Brain microvascular endothelial cell (primary cell): Measurements from ENCODE around the gene WDHD1.
"Not testable (repeated sequence)": the region's sequence is repeated elsewhere in the genome, so short reads cannot be mapped to it uniquely, and the experiment has no call there.

Experiments
- DNase-seq: peaks from one replicate; pipeline ENCODE4 v3.0.0-alpha.2; 2020
- H3K27ac ChIP-seq: fragments of 250-450 bp; sonication (Bioruptor Pico); 2 replicates; pipeline ENCODE4 v1.5.1; 2020; ENCODE audit warnings: mild to moderate bottlenecking, moderate library complexity
- H3K27me3 ChIP-seq: fragments of 250-450 bp; sonication (Bioruptor Pico); replicated peaks from 2 replicates; pipeline ENCODE4 v1.5.1; 2020; ENCODE audit warnings: mild to moderate bottlenecking
- H3K36me3 ChIP-seq: fragments of 250-450 bp; sonication (Bioruptor Pico); replicated peaks from 2 replicates; pipeline ENCODE4 v1.5.1; 2020; ENCODE audit warnings: mild to moderate bottlenecking
- H3K4me3 ChIP-seq: 2 replicates; pipeline ENCODE4 v1.5.1; 2011; ENCODE audit warnings: low read depth, mild to moderate bottlenecking, control low read depth, low read length, moderate library complexity
- CTCF ChIP-seq: IDR thresholded peaks from 2 replicates; pipeline ENCODE4 v1.5.1; 2011; ENCODE audit warnings: low read depth, mild to moderate bottlenecking, moderate library complexity, low read length, control low read depth, inconsistent platforms; ENCODE audit errors: missing control alignments
- in situ Hi-C: cut with HindIII; loops from 2 replicates; pipeline ENCODE4 v1.10.0; 2017; ENCODE audit warnings: low sequenced_read_pairs, low pct_ligation_motif_present

The WDHD1 gene

GRCh38 chr14:54922598-54922997 is 104.3 kb downstream of the WDHD1 start:
- Histone ChIP-seq H3K27me3 (no peaks in the 10 kb centered on the region), H3K27ac (no peak overlapping the region), H3K4me3 (no peak overlapping the region), H3K36me3 (no peaks in the 10 kb centered on the region)
- no peak for DNase-seq
- in situ Hi-C loops: no loop called here
- TF ChIP-seq CTCF: no peak

DNA sequence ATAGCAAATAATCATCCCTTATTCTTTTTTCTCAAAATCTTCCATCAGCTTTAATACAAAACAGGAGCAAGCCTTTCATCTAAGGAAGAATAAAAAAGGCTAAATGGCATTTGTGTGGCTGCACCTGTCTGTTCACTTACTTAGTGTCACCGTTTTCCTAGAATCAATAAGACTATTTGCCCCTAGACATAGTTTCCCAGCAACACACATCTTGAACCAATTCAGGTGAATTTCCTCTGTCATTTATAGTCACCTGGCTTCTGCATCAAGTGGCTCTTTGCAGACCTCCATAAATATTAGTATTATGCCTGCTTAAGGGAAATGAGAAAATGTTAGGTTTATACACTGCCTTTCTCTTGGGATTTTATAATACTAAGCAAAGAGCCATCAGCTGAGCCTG is 106.8 kb downstream of the WDHD1 start:
- H3K4me3 ChIP-seq: no peak overlapping the region
- no peaks in the 10 kb centered on the region for H3K27me3 ChIP-seq
- no peak for DNase-seq
- no peak overlapping the region for H3K27ac ChIP-seq
- TF ChIP-seq CTCF: no peak
- no peaks in the 10 kb centered on the region for H3K36me3 ChIP-seq
- in situ Hi-C loops: no loop called here

DNA sequence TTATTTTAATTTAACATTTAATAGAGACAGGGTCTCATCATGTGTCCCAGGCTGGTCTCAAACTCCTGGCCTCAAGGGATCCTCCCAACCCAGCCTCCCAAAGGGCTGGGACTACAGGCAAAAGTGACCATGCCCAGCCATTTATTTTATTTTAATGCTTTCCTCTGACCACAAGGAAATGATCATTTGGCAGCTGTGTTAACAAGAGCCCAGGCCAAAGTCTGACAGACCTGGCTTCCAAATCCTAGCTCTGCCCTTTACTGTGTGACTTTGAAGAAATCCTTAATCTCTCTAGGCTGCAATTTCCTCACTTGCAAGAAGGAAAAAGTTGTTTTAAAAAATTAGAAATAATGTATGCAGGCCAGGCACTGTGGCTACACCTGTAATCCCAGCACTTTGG is 107.6 kb downstream of the WDHD1 start:
- no peak for TF ChIP-seq CTCF
- Histone ChIP-seq H3K27me3 (no peaks in the 10 kb centered on the region), H3K4me3 (no peak overlapping the region), H3K27ac (no peak overlapping the region), H3K36me3 (no peaks in the 10 kb centered on the region)
- no peak for DNase-seq
- in situ Hi-C loops: no loop called here

GRCh38 chr14:54918427-54918826 is 108.5 kb downstream of the WDHD1 start:
- no peak overlapping the region for H3K4me3 ChIP-seq
- in situ Hi-C loops: no loop called here
- no peak for DNase-seq
- TF ChIP-seq CTCF: no peak
- no peaks in the 10 kb centered on the region for H3K27me3 ChIP-seq
- H3K36me3 ChIP-seq: no peaks in the 10 kb centered on the region
- no peak overlapping the region for H3K27ac ChIP-seq

DNA sequence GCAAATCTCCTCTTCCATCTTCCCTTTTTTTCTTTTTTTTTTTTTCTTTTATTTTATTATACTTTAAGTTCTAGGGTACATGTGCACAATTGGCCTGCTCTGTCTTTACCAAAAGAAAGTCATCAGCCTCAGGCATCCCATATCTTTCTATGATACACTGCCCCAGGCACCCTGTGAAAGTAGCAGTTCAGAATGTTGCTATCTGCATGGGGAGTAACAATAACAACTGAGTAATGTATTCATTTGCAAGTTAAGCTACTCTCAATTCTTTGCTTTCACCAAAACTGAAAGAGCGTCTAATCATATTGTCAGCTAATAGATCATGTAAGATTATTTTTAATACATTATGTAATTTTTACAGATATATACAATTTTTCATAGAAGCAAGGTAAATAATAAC is 110.8 kb downstream of the WDHD1 start:
- no peak for DNase-seq
- H3K27ac ChIP-seq: no peak overlapping the region
- H3K27me3 ChIP-seq: no peaks in the 10 kb centered on the region
- TF ChIP-seq CTCF: no peak
- H3K36me3 ChIP-seq: no peaks in the 10 kb centered on the region
- H3K4me3 ChIP-seq: no peak overlapping the region
- in situ Hi-C loops: no loop called here

GRCh38 chr14:54909817-54910558 is 116.9 kb downstream of the WDHD1 start:
- no peak overlapping the region for H3K4me3 ChIP-seq
- H3K36me3 ChIP-seq: no peaks in the 10 kb centered on the region
- TF ChIP-seq CTCF: no peak
- in situ Hi-C loops: no loop called here
- H3K27me3 ChIP-seq: no peaks in the 10 kb centered on the region
- DNase-seq: no peak
- no peak overlapping the region for H3K27ac ChIP-seq

- in situ Hi-C loops, H3K27me3 ChIP-seq, DNase-seq, H3K27ac ChIP-seq, H3K36me3 ChIP-seq, H3K4me3 ChIP-seq: not testable (repeated sequence)
Observed at GRCh38 chr14:54908973-54909372, 117.9 kb downstream of the WDHD1 start.
